Measurements from ENCODE around the gene SPG11.

SPG11 gene

GRCh38 chr15:44675911-44676310, 12.4 kb upstream of the SPG11 start:
- H3K36me3 ChIP-seq (ENCODE audit: control insufficient read depth, insufficient read depth, low read length), result no peaks in the 10 kb centered on the region
- 88 to 93% methylated on average over 5 of the region's 5 CpGs for WGBS, 2 experiments
- no peak overlapping the region for H3K4me3 ChIP-seq (ENCODE audit: insufficient read depth, low read depth, low read length)
- H3K9me3 ChIP-seq (ENCODE audit: control insufficient read depth, low read length), result no peaks in the 10 kb centered on the region
- H3K4me1 ChIP-seq (ENCODE audit: control insufficient read depth, insufficient read depth, low read length), result no peaks in the 10 kb centered on the region
- no peak overlapping the region for H3K27ac ChIP-seq (ENCODE audit: insufficient read depth, low read depth, low read length, poor library complexity, severe bottlenecking)
- peaks cover 3% of the 10 kb centered on the region for H3K27me3 ChIP-seq (ENCODE audit: control insufficient read depth, insufficient read depth, low read length, poor library complexity, severe bottlenecking)

DNA sequence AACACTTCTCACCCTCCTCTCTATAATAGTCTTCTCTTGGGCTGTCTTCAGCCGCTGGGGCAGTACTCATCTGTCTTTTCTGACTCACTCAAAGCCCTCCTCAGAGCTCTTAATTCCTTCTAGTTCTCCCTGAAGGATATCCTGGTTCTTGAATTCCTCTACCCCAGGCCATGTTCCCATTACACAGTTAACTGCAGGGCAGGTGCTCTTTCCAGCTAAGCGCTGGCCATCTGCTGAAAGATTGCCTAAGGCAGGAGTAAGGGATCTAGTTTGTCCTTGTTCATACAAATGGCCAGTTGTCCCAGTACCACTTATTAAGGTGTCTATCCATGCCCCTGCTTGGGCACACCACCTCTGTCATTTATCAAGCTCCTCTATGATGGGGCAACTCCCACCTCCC, 10.2 kb upstream of the SPG11 start:
- Histone ChIP-seq H3K27me3 (ENCODE audit: control insufficient read depth, insufficient read depth, low read length, poor library complexity, severe bottlenecking) (peaks cover 3% of the 10 kb centered on the region), H3K36me3 (ENCODE audit: control insufficient read depth, insufficient read depth, low read length) (no peaks in the 10 kb centered on the region), H3K27ac (ENCODE audit: insufficient read depth, low read depth, low read length, poor library complexity, severe bottlenecking) (no peak overlapping the region), H3K4me3 (ENCODE audit: insufficient read depth, low read depth, low read length) (no peak overlapping the region), H3K4me1 (ENCODE audit: control insufficient read depth, insufficient read depth, low read length) (no peaks in the 10 kb centered on the region), H3K9me3 (ENCODE audit: control insufficient read depth, low read length) (no peaks in the 10 kb centered on the region)
- WGBS, 2 experiments, result 90 to 94% methylated on average over 2 of the region's 2 CpGs

DNA sequence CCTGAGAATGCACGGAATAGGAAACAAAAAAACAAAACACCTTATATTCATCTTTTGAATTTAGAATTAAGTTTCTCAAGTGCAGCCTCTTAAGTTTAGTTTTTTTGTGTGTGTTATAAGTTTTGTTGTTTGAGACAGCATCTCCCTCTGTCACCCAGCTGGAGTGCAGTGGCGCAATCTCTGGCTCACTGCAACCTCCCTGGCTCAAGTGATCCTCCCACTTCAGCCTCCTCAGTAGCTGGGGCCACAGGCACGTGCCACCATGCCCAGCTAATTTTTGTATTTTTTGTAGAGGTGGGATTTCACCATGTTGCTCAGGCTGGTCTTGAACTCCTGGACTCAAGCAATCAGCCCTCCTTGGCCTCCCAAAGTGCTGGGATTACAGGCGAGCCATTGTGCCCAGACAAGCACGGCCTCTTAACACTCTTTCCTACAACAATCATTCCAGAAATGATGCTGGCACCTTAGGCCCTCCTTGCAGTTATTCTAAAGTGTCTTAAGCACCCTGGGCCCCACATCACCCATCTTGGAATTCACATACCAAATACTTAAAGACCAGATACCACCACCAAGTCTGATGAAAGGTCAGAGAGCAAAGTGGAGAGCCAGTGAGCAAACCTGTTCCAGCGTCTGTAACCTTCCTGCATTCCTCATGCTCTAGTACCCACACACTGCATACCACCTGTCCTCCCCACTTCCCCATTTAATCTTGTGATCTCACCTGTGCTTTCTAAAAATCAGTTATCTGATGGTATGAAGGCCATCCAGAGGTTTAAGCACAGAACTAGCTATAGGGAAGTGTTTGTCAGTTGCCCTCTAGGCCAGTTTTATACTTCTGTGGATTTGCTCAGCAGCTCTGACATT, 6.9 kb upstream of the SPG11 start:
- no peaks in the 10 kb centered on the region for H3K4me1 ChIP-seq (ENCODE audit: control insufficient read depth, insufficient read depth, low read length)
- no peaks in the 10 kb centered on the region for H3K36me3 ChIP-seq (ENCODE audit: control insufficient read depth, insufficient read depth, low read length)
- no peaks in the 10 kb centered on the region for H3K9me3 ChIP-seq (ENCODE audit: control insufficient read depth, low read length)
- H3K27ac ChIP-seq (ENCODE audit: insufficient read depth, low read depth, low read length, poor library complexity, severe bottlenecking), result no peak overlapping the region
- peaks cover 3% of the 10 kb centered on the region for H3K27me3 ChIP-seq (ENCODE audit: control insufficient read depth, insufficient read depth, low read length, poor library complexity, severe bottlenecking)
- 86 to 90% methylated on average over 6 of the region's 6 CpGs for whole genome bisulfite sequencing, 2 experiments
- no peak overlapping the region for H3K4me3 ChIP-seq (ENCODE audit: insufficient read depth, low read depth, low read length)

GRCh38 chr15:44668921-44669320, 5.5 kb upstream of the SPG11 start:
- WGBS, 2 experiments, result 83 to 86% methylated on average over 2 of the region's 2 CpGs
- H3K27me3 ChIP-seq (ENCODE audit: control insufficient read depth, insufficient read depth, low read length, poor library complexity, severe bottlenecking), result peaks cover 3% of the 10 kb centered on the region
- no peaks in the 10 kb centered on the region for H3K36me3 ChIP-seq (ENCODE audit: control insufficient read depth, insufficient read depth, low read length)
- H3K4me3 ChIP-seq (ENCODE audit: insufficient read depth, low read depth, low read length), result no peak overlapping the region
- no peak overlapping the region for H3K27ac ChIP-seq (ENCODE audit: insufficient read depth, low read depth, low read length, poor library complexity, severe bottlenecking)
- no peaks in the 10 kb centered on the region for H3K9me3 ChIP-seq (ENCODE audit: control insufficient read depth, low read length)
- no peaks in the 10 kb centered on the region for H3K4me1 ChIP-seq (ENCODE audit: control insufficient read depth, insufficient read depth, low read length)

- H3K4me3 ChIP-seq (ENCODE audit: insufficient read depth, low read depth, low read length), result no peak overlapping the region
- H3K4me1 ChIP-seq (ENCODE audit: control insufficient read depth, insufficient read depth, low read length), result no peaks in the 10 kb centered on the region
- no peaks in the 10 kb centered on the region for H3K36me3 ChIP-seq (ENCODE audit: control insufficient read depth, insufficient read depth, low read length)
- WGBS, 2 experiments, result 86 to 88% methylated on average over 3 of the region's 3 CpGs
- no peaks in the 10 kb centered on the region for H3K9me3 ChIP-seq (ENCODE audit: control insufficient read depth, low read length)
- no peak overlapping the region for H3K27ac ChIP-seq (ENCODE audit: insufficient read depth, low read depth, low read length, poor library complexity, severe bottlenecking)
- H3K27me3 ChIP-seq (ENCODE audit: control insufficient read depth, insufficient read depth, low read length, poor library complexity, severe bottlenecking), result no peaks in the 10 kb centered on the region
Observed at GRCh38 chr15:44667039-44667360, 3.5 kb upstream of the SPG11 start.

GRCh38 chr15:44666210-44667038, 3.0 kb upstream of the SPG11 start:
- Histone ChIP-seq H3K27me3 (ENCODE audit: control insufficient read depth, insufficient read depth, low read length, poor library complexity, severe bottlenecking) (no peaks in the 10 kb centered on the region), H3K36me3 (ENCODE audit: control insufficient read depth, insufficient read depth, low read length) (no peaks in the 10 kb centered on the region), H3K9me3 (ENCODE audit: control insufficient read depth, low read length) (no peaks in the 10 kb centered on the region), H3K27ac (ENCODE audit: insufficient read depth, low read depth, low read length, poor library complexity, severe bottlenecking) (no peak overlapping the region), H3K4me1 (ENCODE audit: control insufficient read depth, insufficient read depth, low read length) (no peaks in the 10 kb centered on the region), H3K4me3 (ENCODE audit: insufficient read depth, low read depth, low read length) (no peak overlapping the region)
- WGBS, 2 experiments, result 69 to 75% methylated on average over 4 to 5 of the region's 5 CpGs

DNA sequence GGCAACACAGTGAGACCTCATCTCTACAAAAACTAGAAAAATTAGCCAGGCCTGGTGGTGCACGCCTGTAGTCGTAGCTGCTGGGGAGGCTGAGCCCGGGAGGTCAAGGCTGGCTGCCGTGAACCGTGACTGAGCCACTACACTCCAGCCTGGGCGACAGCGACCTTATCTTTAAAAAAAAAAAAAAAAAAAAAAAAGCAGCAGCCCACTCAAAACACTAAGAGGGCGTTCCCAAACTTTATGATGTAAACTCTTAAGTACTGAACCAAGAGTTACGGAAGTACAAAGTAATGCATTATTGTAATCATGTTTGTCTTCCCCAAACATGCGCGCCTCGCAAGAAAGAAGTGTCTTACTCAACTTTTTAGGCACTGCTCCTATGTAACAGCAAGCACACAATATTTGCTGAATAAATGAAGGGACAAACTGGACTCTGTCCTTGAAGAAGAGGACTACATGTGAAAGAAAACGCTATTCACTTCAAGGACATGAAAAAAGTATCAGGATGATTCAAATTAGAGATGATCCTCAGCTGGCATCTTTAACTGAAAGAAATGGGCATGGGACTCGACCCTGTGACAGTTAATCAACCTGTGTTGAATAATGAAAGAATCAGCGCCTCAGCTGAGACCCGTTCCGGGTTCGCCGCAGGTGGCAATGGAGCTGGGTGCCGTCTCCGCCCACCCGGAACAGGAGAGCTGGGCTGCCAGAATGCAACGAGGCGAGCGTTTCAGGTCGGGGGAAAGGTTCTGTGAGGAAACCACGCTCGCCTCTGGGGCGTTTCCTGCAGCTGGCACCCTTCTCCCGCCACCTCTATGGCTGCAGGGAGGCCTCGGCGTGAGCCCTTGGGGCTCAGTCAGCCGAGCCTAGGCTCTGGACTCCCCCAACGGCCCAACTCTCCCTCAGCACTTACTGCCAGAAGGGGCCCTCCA, 718 bp downstream of the SPG11 start:
- Histone ChIP-seq H3K9me3 (ENCODE audit: control insufficient read depth, low read length) (no peaks in the 10 kb centered on the region), H3K4me1 (ENCODE audit: control insufficient read depth, insufficient read depth, low read length) (no peaks in the 10 kb centered on the region), H3K27ac (ENCODE audit: insufficient read depth, low read depth, low read length, poor library complexity, severe bottlenecking) (peak overlapping the region; percentile 64), H3K27me3 (ENCODE audit: control insufficient read depth, insufficient read depth, low read length, poor library complexity, severe bottlenecking) (no peaks in the 10 kb centered on the region), H3K36me3 (ENCODE audit: control insufficient read depth, insufficient read depth, low read length) (peaks cover 4% of the 10 kb centered on the region), H3K4me3 (ENCODE audit: insufficient read depth, low read depth, low read length) (peak overlapping the region; percentile 84)
- 28 to 29% methylated on average over 33 to 34 of the region's 34 CpGs for WGBS, 2 experiments

- no peaks in the 10 kb centered on the region for H3K27me3 ChIP-seq (ENCODE audit: control insufficient read depth, insufficient read depth, low read length, poor library complexity, severe bottlenecking)
- no peak overlapping the region for H3K27ac ChIP-seq (ENCODE audit: insufficient read depth, low read depth, low read length, poor library complexity, severe bottlenecking)
- H3K36me3 ChIP-seq (ENCODE audit: control insufficient read depth, insufficient read depth, low read length), result peaks cover 4% of the 10 kb centered on the region
- no peak overlapping the region for H3K4me3 ChIP-seq (ENCODE audit: insufficient read depth, low read depth, low read length)
- H3K4me1 ChIP-seq (ENCODE audit: control insufficient read depth, insufficient read depth, low read length), result no peaks in the 10 kb centered on the region
- no peaks in the 10 kb centered on the region for H3K9me3 ChIP-seq (ENCODE audit: control insufficient read depth, low read length)
Observed at GRCh38 chr15:44661576-44661975, 1.9 kb downstream of the SPG11 start.

DNA sequence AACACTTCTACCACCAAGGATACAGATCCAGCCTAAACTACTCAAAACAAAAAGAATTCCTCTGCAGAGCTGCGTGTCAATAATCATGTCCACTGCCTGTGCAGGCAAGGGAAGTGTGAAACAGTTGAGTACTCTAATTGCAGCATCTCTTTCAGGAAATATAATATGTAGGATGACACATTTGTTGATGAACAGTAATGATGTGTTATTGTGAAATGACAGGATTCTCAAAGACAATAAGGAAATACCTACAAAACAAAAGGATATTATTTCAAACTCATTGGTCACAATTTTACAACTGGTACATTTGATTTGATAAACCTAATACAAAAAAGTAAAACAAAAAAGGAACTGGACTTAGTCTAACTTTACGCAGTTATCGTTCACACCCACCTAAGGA, 4.4 kb downstream of the SPG11 start:
- Histone ChIP-seq H3K4me1 (ENCODE audit: control insufficient read depth, insufficient read depth, low read length) (no peaks in the 10 kb centered on the region), H3K9me3 (ENCODE audit: control insufficient read depth, low read length) (no peaks in the 10 kb centered on the region), H3K36me3 (ENCODE audit: control insufficient read depth, insufficient read depth, low read length) (peaks cover 19% of the 10 kb centered on the region), H3K27ac (ENCODE audit: insufficient read depth, low read depth, low read length, poor library complexity, severe bottlenecking) (no peak overlapping the region), H3K4me3 (ENCODE audit: insufficient read depth, low read depth, low read length) (no peak overlapping the region), H3K27me3 (ENCODE audit: control insufficient read depth, insufficient read depth, low read length, poor library complexity, severe bottlenecking) (no peaks in the 10 kb centered on the region)
- WGBS, 2 experiments, result 96 to 100% methylated on average over 3 of the region's 3 CpGs

DNA sequence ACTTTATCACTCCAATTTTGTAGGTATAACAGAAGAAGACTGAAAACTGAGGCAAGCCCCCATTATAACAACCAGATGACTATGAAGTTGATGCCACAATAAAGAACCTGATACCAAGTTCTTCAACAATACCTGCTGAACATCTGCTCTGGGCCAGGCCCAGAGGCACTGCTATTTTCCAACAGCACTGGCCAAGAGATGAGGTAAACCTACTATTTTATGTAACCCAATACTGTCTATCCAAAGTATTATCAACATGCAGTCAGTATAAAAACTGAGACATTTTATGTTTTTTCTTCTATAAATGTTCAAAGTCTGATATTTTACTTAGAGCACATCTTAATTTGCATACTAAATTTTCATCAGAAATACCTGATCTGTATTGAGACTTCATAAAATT, 6.1 kb downstream of the SPG11 start:
- H3K4me3 ChIP-seq (ENCODE audit: insufficient read depth, low read depth, low read length), result no peak overlapping the region
- H3K27me3 ChIP-seq (ENCODE audit: control insufficient read depth, insufficient read depth, low read length, poor library complexity, severe bottlenecking), result no peaks in the 10 kb centered on the region
- H3K36me3 ChIP-seq (ENCODE audit: control insufficient read depth, insufficient read depth, low read length), result peaks cover 19% of the 10 kb centered on the region
- no peaks in the 10 kb centered on the region for H3K4me1 ChIP-seq (ENCODE audit: control insufficient read depth, insufficient read depth, low read length)
- no peak overlapping the region for H3K27ac ChIP-seq (ENCODE audit: insufficient read depth, low read depth, low read length, poor library complexity, severe bottlenecking)
- no peaks in the 10 kb centered on the region for H3K9me3 ChIP-seq (ENCODE audit: control insufficient read depth, low read length)
